ENCODE measurements around the gene IGIP. TPM values are rescaled to one million over a fixed set of nuclear protein-coding genes. Genes with fewer than 3 reads are reported as not detected.

Gene IGIP
- total RNA-seq, 1 donor from 2014 or later = 10.1 TPM

DNA sequence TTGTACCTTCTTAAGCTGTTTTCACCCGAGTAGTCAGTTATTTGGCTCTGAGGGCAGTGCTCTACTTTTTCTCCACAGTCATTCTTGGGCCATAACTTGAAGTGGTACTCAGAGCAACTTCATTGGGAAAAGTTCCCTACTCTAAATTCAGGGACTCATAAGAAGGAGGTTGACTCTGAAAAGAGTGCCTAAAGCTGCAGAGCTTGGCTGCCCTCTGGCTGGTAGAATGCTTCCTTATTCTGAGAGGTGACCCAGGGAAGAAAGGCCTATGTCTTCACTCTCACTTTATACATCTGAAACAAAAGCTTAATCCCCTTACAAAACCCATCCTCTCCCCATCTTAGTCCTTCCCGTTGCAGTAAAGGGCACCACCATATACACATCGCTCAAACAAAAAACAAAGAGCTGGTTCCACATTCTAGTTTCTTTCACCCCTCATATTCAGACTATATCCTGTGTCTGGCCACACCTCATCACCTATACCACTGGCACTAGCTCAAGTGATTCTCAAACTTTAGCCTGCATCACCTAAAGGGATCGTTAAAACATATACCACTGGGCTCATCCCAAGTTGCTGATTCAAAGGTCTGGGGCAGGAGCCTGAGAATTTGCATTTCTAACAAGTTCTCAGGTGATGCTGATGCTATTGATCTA lies 7.9 kb downstream of the IGIP start:
- ATAC-seq = no peak
- no peak for DNase-seq (ENCODE audit: missing footprints)
- intact Hi-C loops (cut with DNase I) = no loop called here

DNA sequence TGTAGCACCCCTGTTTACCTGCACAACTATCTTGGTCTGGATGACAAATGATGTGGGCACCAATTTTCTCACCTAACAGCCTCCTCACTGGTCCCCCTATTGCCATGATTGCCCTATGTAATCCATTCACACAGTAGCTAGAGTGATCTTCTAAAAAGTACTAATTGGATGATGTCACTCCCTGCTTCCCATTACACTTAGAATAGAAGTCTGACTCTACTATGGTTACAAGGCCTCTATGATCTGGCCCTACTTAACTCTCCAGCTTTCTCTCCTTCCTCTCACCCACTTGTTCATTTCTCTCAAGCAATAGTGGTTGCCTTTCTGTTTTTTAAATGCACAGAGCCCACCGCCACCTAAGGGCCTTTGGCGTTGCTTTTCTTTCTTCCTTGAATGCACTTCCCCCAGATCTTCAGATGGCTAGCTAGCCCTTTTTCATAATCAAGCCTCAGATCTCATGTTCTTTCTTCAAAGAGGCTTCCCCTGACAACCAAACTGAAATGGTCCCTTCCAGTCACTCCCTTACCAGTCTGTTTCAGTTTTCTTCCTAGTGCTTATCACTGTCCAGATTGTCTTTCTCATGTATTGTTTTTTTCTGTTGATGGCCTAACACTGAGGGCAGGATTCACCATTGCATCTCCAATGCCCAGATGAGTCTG lies 8.7 kb downstream of the IGIP start:
- no peak for ATAC-seq
- DNase-seq (ENCODE audit: missing footprints) = no peak
- intact Hi-C loops (cut with DNase I) = no loop called here

DNA sequence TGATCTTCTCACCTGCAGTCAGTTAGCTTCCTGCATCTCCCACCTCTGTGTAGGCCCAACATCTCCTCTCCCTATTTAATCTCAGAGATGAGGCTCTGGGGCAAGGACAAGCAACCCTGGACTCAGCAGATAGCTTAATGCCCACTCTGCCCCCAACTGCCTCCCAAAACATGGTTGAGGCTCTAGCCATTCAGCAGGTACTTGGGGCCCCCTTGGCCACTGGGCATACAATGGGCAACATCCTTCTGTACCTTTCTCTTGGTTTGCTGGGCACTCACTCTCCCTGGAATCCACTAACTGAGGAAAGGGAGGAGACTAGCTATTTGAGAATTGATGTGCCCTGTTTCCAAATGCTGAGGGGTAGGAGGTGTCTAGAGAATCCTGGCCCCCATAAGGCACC lies 9.4 kb downstream of the IGIP start:
- DNase-seq (ENCODE audit: missing footprints) (no peak), ATAC-seq (no peak)
- intact Hi-C loops (cut with DNase I) = no loop called here

DNA sequence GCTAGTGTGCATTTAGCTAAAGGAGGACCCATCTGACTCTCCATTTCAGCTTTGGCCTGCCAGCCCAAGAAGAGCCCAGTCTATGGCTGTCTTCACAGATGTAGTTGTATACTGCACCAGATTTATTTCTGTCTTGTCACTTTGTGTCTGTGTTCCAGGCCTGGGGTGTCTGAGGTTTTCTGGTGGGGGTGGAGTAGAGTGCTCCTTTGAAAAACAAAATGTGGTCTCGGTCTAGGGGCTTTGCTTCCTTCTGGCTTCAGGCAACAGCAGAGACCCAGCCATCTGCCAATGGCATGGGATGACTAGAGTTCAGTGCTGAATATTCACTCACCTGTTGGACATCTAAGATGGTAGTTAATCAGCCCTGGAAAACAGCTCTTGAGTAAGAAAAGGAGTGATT lies 10.9 kb downstream of the IGIP start:
- DNase-seq (ENCODE audit: missing footprints) (no peak), ATAC-seq (no peak)
- intact Hi-C loops (cut with DNase I) = no loop called here

DNA sequence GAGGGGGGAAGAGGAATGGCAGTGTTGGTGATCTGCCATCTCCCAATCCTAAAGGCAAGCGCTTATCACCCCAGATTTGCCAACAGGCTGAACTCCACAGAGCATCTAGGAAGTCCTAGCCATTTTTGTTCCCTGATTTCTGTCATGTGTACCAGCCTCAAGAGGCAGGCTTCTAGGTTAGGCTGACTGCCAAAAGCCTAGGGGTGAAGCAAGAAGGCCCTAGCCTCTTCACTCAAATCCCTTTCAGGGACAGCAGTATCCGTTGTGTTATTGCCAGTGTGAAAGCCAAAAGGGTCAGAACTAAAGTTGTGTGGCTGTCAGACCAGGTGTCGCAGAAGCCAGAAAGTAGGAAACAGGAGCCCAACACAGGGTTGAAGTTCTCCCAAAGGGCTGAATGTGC lies 14.7 kb downstream of the IGIP start:
- intact Hi-C loops (cut with DNase I) = loop anchor here (5.0 kb wide), 1 partner anchor 353 kb away; no protein-coding TSS in a partner anchor
- DNase-seq (ENCODE audit: missing footprints) = no peak
- peak; percentile 33 for ATAC-seq

DNA sequence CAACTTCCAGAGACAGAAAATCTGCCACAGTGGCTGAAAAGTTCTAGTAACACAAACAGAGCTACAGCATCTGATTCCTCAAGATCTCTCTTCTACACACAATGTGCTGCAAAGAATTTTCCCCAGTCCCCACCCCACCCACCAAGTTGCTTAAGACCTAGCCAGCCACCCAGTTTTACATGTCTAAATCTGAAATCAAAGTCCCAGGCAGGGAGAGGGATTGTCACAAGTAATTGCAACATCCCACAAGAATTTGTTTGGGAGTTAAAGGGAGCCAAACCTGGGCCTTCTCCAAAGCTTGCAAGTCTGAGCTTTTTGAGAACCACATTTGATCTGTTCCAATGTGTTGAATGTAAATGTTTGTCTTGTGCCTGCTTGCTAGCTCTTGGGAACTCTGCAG lies 15.5 kb downstream of the IGIP start:
- intact Hi-C loops (cut with DNase I) = loop anchor here (5.0 kb wide), 1 partner anchor 354 kb away; no protein-coding TSS in a partner anchor
- ATAC-seq = peak; percentile 12
- DNase-seq (ENCODE audit: missing footprints) = no peak

DNA sequence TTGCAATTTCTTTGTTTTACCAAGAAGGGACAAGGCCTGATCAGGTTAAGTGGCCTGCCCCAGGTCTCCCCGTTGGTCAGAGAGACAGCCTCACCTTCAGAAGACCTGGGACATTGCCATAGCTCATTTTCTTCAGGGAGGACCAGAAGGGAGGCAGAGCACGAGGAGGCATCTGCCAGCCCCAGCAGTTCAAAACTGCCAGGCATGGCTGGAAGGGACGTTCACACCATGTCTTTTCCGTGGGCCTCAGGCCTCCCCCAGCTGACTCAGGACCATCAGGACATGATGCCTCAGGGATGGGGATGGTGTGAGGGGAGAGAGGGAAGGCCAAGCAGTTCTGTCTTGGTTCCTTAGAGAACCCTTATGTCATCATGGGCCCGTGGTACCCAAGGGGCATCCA lies 16.5 kb downstream of the IGIP start:
- no peak for DNase-seq (ENCODE audit: missing footprints)
- intact Hi-C loops (cut with DNase I) = loop anchor here (2.0 to 5.0 kb wide), 2 partner anchors 33 to 355 kb away; no protein-coding TSS in a partner anchor
- no peak for ATAC-seq

DNA sequence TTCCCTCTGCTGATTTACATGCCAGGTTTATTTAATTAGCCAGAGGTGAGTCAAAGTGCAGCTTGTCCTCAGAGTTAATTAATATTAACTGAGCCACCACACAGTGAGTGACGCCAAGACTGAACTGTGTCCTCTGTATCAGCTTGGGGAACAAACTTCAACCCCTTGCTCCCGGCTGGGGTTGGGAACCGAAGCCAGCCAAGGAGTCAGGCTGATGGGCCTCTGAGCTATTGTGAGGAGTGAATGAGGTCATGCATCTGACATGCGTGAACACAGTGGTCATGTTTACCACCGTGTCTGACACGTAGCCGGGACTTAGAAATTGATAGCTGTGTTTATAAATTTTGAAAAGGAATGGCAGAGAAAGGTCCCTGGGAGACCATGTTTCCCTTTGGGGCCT lies 17.1 kb downstream of the IGIP start:
- intact Hi-C loops (cut with DNase I) = loop anchor here (2.0 to 5.0 kb wide), 2 partner anchors 34 to 356 kb away; no protein-coding TSS in a partner anchor
- DNase-seq (ENCODE audit: missing footprints) = no peak

DNA sequence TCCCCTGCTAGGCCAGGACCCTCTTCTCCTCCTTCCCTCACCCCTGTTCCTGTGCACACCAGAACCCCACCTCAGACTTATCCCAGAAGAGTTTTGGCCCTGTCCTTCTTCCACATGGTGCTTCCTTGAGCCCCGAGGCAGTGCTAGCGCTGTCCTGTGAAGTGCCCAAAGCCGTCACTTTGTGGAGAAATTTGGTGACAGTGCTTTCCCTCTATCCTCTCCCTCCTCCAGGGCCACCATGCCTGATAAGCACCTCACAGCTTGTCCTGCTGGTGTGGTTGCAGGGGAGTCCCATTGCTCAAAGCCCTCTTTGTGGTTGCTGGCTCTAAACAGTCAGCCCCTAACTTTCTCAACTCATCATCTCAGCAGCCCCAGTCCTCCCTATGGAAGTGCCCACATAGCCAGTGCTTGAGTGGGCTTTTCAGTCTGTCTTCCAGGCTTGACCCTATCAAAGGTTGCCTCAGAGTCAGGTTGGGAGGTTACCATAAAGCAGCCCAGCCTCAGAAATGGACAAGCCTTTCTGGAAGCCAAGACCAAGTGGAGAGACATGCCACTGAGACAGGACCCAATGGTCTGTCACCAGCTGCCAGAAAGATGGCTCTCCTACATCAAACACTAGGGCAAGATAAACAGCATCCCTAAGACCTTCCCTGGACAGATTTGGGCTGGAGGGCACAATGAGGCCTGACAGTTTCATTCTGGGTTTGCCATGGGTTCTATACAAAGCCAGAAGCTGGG lies 18.0 kb downstream of the IGIP start:
- ATAC-seq (no peak), DNase-seq (ENCODE audit: missing footprints) (no peak)
- intact Hi-C loops (cut with DNase I) = loop anchor here (2.0 to 5.0 kb wide), 3 partner anchors 35 to 356 kb away; no protein-coding TSS in a partner anchor

More for the DNA sequence above, 17.1 kb downstream of the IGIP start:
- ATAC-seq = no peak

DNA sequence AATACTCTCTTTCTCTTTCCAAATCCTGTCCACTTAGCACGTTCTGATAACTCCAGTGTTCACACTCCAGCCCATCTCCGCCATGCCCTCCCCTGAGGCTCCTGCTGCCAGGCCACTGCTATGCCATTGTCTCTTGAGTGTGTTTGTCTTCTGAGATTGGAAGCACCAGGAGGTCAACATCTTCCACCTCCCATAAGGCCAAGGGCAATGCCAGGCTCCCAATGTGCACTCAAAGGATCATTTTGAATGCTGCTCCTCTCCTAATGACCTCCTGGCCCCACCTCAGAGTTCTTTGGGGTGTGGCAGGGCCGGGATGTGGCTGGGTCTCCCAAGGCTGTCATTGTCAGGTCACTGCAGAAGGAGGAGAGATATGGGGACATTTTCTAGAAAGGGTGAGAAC lies 19.5 kb downstream of the IGIP start:
- DNase-seq (ENCODE audit: missing footprints) (no peak), ATAC-seq (no peak)
- intact Hi-C loops (cut with DNase I) = loop anchor here (1.0 to 2.0 kb wide), 2 partner anchors 31 to 72 kb away; partner anchors contain the start of gene PURA

DNA sequence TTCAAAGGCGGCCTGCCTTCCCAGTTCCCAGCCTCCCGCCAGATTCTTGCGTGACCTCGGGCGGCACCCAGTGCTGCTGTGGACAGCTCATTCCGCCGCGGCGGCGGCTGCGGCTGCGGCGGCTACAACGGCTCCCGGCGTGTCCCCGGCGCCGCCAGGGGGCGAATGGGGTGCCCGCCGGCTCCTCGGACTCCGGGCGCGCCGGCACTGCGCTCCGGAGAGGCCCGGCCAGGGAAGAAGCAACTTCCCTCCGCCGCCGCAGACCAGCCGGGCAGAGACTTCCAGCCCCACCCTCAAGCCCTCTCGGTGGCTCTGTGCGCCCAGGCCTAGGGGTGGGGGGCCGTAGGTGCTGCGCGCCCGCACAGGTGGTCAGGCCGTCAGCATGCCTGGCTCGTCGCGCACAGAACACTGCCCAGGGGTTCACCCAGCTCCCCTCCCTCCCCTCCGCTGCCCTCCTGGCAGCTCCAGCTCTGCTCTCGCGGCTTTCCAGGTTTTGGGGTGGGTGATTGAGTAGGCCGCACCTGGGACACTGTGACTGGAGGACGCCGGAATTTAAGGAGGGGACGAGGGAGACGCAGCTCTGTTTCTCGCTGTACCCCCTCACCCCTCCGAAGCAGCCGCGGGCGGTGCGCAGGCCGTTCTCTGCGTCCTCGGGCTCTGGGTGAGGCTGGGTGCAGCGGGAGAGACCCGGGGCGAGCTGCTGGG lies 20.2 kb downstream of the IGIP start:
- ATAC-seq (peak; percentile 93), DNase-seq (ENCODE audit: missing footprints) (peak; percentile 87)
- intact Hi-C loops (cut with DNase I) = loop anchor here (1.0 to 2.0 kb wide), 2 partner anchors 32 to 73 kb away; partner anchors contain the start of gene PURA

DNA sequence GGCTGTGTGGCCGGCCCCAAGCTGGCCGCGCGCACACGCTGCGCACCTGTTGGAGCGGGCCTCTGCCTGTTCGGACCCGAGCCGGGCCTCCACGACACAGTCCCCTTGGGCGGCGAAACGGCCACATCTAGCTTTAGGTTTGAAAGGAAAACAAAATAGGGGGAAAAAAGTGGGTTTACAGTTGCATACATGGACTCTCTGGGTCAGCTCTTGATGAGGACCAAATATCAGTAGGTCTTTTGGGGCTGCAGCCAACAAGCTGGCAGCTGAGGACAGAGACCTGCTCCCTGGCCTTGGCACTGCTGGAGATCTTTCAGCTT lies 20.7 kb downstream of the IGIP start:
- no peak for ATAC-seq

DNA sequence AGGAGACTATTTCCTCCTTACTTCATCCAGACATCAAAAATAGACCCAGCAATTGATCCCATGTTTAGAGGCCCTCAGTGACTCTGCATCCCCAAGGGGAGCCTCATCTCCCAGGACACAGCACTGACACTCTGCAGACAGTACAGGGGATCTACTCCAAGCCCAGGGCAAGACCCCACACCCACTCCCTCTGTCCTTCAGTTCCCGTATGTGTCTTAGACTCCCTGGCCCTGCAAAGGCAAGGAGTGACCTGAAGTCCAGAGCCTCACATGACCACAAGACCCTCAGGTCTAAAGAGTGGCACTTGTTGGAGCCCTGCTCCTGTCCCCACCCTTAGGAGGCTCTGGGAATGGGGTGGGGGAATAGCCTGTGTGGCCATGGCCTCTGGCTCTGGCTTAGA lies 21.7 kb downstream of the IGIP start:
- intact Hi-C loops (cut with DNase I) = no loop called here

More for the DNA sequence above, 20.7 kb downstream of the IGIP start:
- intact Hi-C loops (cut with DNase I) = no loop called here
- DNase-seq (ENCODE audit: missing footprints) = no peak

DNA sequence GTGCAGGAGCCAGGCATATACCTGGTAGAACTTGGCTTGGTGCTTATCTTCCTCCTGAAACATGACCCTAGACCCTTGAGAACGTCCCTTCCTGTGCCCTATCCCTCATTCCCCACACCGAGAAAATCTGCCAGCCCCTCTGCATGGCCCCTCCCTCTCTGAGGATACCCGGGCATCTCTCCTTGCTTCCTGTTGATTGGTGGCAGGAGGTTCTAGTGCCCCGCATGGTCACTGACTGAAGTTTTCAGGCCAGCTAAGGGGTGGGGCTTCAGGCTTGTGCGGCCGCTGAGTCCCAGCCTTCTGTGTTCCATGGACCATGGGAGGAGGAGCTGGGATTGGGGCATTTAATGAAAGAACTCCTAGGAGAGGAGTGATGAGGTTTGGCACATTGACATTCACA lies 22.8 kb downstream of the IGIP start:
- intact Hi-C loops (cut with DNase I) = no loop called here
- DNase-seq (ENCODE audit: missing footprints) (no peak), ATAC-seq (no peak)

More for the DNA sequence above, 21.7 kb downstream of the IGIP start:
- no peak for DNase-seq (ENCODE audit: missing footprints)
- ATAC-seq = no peak

DNA sequence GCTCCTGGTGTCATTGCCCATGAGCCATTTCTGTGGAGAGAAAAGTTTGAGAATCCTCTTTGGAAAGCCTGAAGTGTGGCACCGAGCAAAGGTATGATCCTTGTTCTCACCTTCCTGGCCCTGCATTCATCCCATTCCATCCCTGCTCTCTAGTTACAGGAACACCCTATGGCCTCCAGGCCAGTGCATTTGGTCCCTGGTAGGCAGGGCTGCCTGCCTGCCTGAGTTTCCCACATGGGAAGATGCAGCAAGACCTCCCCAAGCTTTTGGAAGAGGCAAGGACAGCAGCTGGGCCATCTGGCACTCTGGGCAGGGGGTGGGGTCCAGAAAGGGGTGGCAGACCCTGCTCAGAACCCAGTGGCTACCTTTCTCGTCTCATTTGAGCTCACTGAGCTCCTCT lies 24.5 kb downstream of the IGIP start:
- intact Hi-C loops (cut with DNase I) = loop anchor here (10.0 kb wide), 1 partner anchor 275 kb away; no protein-coding TSS in a partner anchor
- DNase-seq (ENCODE audit: missing footprints) = no peak
- ATAC-seq = no peak

DNA sequence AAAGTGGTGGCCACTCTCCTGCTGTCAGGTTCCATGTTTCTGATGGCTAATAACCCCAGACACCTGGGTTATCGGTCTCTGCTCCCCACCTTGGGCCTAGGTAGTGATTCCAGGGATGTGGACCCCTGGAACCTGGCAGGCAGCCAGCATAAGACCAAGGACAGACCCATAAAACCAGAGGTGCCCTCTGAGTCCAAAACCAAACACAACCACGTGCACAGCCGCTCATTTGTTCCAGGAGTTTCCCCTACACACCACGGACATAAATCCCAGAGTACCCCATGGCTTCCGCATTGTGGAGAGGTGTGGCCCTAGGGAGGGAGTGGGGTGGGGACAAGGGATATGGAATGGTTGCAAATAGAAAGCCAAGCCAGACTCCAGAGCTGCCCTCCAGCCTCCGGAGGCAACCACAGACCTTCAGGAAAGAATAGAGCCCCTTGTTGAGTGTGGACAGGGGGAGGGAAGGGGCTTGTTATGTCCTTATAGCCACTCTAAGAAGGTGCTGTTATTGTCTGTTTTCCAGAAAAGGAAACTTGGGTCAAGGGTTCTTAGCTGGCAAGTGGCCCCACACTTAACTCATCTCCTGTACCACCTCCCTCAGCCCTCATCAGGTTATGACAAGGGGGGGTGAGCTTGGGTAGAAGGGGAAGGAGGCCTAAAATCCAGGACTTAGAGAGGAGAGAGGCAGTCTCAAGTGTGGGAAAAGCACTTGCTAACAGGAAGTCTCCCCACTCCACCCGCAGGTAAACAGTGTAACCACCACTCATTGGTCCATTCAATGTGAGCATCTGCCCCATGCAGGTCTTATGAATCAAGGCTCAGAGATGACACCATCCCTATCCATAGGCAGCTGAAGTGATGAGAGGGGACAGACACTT lies 25.6 kb downstream of the IGIP start:
- DNase-seq (ENCODE audit: missing footprints) (no peak), ATAC-seq (no peak)
- intact Hi-C loops (cut with DNase I) = loop anchor here (10.0 kb wide), 1 partner anchor 277 kb away; no protein-coding TSS in a partner anchor

DNA sequence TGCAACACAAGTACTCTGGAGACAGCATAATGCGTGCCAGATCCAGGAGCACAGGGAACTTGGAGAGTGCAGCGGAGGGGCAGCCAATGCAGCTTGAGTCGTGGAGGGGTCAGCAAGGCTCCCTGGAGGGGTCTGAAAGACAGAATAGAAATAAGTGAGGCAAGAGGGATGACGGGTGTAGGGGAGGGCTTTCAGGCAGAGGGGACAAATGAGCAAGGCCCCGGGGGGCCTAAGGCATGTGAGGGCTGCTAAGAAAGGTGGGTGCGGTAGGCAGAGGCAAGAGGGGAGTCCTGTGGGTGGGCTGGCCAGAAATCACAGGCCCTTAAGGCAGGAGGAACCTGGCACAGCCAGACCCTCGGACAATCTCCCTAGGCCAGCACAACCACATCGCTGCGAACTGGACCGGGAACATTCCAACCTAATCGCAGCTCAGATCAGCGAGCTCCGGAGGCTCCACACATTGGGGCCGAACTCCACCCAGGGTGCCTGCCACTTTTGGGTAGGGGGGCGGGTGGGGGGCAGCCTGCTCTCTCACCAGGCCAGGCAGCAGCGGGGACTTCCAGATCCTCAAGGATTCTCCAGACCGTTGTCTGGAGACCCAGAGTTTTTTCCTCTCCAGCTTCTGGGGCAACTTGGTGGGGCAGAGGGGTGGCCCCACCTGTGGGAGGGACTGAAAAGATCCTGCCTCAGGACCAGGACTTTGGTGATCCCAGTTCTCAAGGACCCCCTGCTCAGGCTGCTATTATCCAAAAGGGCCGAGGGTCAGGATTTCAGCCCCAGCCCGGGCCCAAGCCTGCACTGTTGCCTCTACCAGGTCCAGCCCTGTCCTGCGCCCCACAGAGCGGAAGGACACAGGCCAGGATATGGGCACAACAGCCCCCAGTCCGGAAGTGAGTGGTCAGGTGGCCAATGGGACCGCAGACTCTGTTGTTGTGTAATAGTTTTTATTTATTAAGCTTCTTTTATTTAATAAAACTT lies 26.6 kb downstream of the IGIP start:
- intact Hi-C loops (cut with DNase I) = loop anchor here (10.0 kb wide), 1 partner anchor 278 kb away; no protein-coding TSS in a partner anchor
- no peak for ATAC-seq

More for the DNA sequence above, 26.6 kb downstream of the IGIP start:
- DNase-seq (ENCODE audit: missing footprints) = no peak
